Measurements from ENCODE around the gene TESMIN. TPM values are rescaled to one million over a fixed set of nuclear protein-coding genes. Genes with fewer than 3 reads are reported as not detected.

Gene TESMIN
- polyA plus RNA-seq, 3 donors: 1.9 to 2.6 (median 2.5) TPM

GRCh38 chr11:68766786-68767185 lies 15.5 kb upstream of the TESMIN start:
- no peak for DNase-seq
- Histone ChIP-seq H4K20me1 (ENCODE audit: insufficient read depth, low read length) (peaks cover 13% of the 10 kb centered on the region), H3K4me2 (replicated peaks; ENCODE audit: extremely low read depth, low read length, poor library complexity, severe bottlenecking) (no peak overlapping the region), H3K4me3 (replicated peaks in 1 of 3; ENCODE audit: low read depth in 2 of 3, low read length in 3 of 3) (no peak overlapping the region), H3K79me2 (ENCODE audit: insufficient read depth, low read length) (peaks cover 4% of the 10 kb centered on the region), H2AFZ (ENCODE audit: insufficient read depth, low read depth, low read length, poor library complexity, severe bottlenecking) (no peak overlapping the region), H3K27me3 (ENCODE audit: control insufficient read depth in 2 of 2, insufficient read depth in 2 of 2, low read length in 2 of 2) (no peaks in the 10 kb centered on the region), H3K36me3 (replicated peaks in 1 of 2; ENCODE audit: control insufficient read depth in 1 of 2, insufficient read depth in 2 of 2, low read length in 2 of 2) (peaks cover 80 to 93% of the 10 kb centered on the region in 2 donors), H3K27ac (ENCODE audit: low read depth in 1 of 2, low read length in 2 of 2) (peak overlapping the region in 1 of 2 donors; percentile 38), H3K4me1 (ENCODE audit: control insufficient read depth in 1 of 2, insufficient read depth in 2 of 2, low read length in 2 of 2) (peaks cover 0 to 2% of the 10 kb centered on the region in 2 donors), H3K9ac (ENCODE audit: insufficient read depth, low read length, poor library complexity, severe bottlenecking) (no peak overlapping the region), H3K9me3 (replicated peaks in 1 of 2; ENCODE audit: control insufficient read depth in 1 of 2, insufficient read depth in 1 of 2, low read length in 2 of 2) (no peaks in the 10 kb centered on the region)
- Mint-ChIP-seq H3K36me3 (peaks cover 77 to 94% of the 10 kb centered on the region in 2 donors), H3K27me3 (ENCODE audit: low read depth in 3 of 3) (no peaks in the 10 kb centered on the region), H3K4me1 (peaks cover 3% of the 10 kb centered on the region), H3K4me3 (no peak overlapping the region), H3K9me3 (no peaks in the 10 kb centered on the region), H3K27ac (peak overlapping the region in 1 of 7 donors; percentile 5)
- 98% methylated on average over 8 of the region's 8 CpGs for WGBS (ENCODE audit: insufficient coverage)
- TF ChIP-seq CTCF (IDR thresholded peaks at IDR 0.05): no peak
- intact Hi-C loops (cut with micrococcal nuclease): no loop called here

DNA sequence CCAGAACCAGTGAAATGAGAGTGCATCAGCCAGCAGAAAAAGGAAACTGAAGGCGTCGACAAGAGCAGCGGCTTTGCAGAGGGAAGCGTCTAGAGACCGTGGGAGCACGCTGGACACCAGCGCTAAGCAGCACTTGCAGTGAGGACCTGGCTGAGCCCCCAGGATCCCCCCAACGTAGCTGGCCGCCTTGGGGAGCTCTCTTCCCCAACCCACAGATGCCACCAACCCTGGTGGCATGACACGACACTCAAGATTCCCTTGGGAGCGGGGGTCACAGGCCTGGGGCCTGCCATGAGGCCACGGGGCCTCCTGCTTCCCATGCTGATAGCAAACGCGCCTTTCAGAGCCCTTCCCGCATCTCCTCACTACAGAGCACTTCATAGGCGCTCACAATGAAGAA lies 13.4 kb upstream of the TESMIN start:
- no peak for TF ChIP-seq CTCF (IDR thresholded peaks at IDR 0.05)
- H3K4me2 ChIP-seq (replicated peaks; ENCODE audit: extremely low read depth, low read length, poor library complexity, severe bottlenecking): no peak overlapping the region
- no peak overlapping the region for H3K27ac ChIP-seq (ENCODE audit: low read depth in 1 of 2, low read length in 2 of 2)
- peaks cover 75 to 94% of the 10 kb centered on the region in 2 donors for H3K36me3 Mint-ChIP-seq
- intact Hi-C loops (cut with micrococcal nuclease): no loop called here
- no peak overlapping the region for H3K9ac ChIP-seq (ENCODE audit: insufficient read depth, low read length, poor library complexity, severe bottlenecking)
- H3K79me2 ChIP-seq (ENCODE audit: insufficient read depth, low read length): peaks cover 4% of the 10 kb centered on the region
- H2AFZ ChIP-seq (ENCODE audit: insufficient read depth, low read depth, low read length, poor library complexity, severe bottlenecking): no peak overlapping the region
- H3K27me3 Mint-ChIP-seq (ENCODE audit: low read depth in 3 of 3): no peaks in the 10 kb centered on the region
- peaks cover 13% of the 10 kb centered on the region for H4K20me1 ChIP-seq (ENCODE audit: insufficient read depth, low read length)
- 83% methylated on average over 9 of the region's 16 CpGs for WGBS (ENCODE audit: insufficient coverage)
- no peaks in the 10 kb centered on the region for H3K9me3 ChIP-seq (replicated peaks in 1 of 2; ENCODE audit: control insufficient read depth in 1 of 2, insufficient read depth in 1 of 2, low read length in 2 of 2)
- H3K36me3 ChIP-seq (replicated peaks in 1 of 2; ENCODE audit: control insufficient read depth in 1 of 2, insufficient read depth in 2 of 2, low read length in 2 of 2): peaks cover 80 to 92% of the 10 kb centered on the region in 2 donors
- no peaks in the 10 kb centered on the region for H3K9me3 Mint-ChIP-seq
- H3K4me1 ChIP-seq (ENCODE audit: control insufficient read depth in 1 of 2, insufficient read depth in 2 of 2, low read length in 2 of 2): peaks cover 0 to 2% of the 10 kb centered on the region in 2 donors
- H3K4me3 ChIP-seq (replicated peaks in 1 of 3; ENCODE audit: low read depth in 2 of 3, low read length in 3 of 3): no peak overlapping the region
- peak overlapping the region in 1 of 7 donors; percentile 45 for H3K27ac Mint-ChIP-seq
- no peaks in the 10 kb centered on the region for H3K27me3 ChIP-seq (ENCODE audit: control insufficient read depth in 2 of 2, insufficient read depth in 2 of 2, low read length in 2 of 2)
- no peak for DNase-seq
- no peak overlapping the region for H3K4me3 Mint-ChIP-seq
- H3K4me1 Mint-ChIP-seq: peaks cover 3% of the 10 kb centered on the region

All from CD14-positive monocyte (primary cell).